ENCODE measurements around the gene PON1.

The PON1 gene

DNA sequence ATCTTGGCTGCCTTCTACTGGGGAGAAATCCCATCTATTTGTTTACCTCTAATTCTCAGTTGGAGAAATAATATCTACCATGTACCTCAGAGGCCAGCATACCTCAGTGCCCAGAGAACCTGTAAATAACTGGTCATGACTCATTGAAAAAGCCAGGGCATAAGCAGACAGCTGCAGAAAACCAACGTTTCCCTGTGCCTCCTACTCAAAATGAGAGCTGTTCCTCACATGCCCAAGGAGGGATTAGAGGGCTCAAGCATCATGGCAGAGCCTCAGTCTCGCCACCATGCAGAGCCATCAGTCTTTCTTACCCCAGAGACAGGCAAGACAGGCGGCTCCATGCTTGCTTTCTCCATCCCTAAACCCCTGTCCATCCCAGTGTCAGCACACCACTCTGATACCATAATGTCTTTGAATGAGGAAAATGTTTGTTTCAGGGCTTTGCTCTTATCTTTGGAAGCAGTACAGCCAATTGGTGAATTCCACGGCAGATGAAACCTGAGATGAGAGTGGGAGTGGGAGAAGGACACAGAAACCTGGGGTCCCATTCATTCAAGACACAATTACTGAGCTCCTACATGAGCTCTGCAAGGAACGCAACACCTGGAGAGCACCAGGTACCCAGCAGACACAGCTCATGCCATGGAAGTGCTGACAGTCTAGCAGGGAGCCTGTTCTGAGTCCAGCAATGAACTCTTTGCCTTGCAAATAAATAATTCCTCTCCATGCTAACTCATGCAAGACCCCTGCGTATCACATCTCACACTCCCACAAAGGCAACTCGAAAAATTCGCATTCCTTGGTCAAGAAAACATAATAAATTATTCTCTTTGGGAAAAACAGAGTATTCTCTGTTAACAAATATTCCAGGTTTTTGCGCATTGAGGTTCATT lies 21.1 kb downstream of the PON1 start:
- Mint-ChIP-seq H3K27ac (no peak overlapping the region), H3K36me3 (ENCODE audit: low read depth) (no peaks in the 10 kb centered on the region), H3K4me1 (ENCODE audit: low read depth) (no peaks in the 10 kb centered on the region), H3K27me3 (no peaks in the 10 kb centered on the region), H3K4me3 (no peak overlapping the region), H3K9me3 (no peaks in the 10 kb centered on the region)
- intact Hi-C loops (cut with micrococcal nuclease) = no loop called here

DNA sequence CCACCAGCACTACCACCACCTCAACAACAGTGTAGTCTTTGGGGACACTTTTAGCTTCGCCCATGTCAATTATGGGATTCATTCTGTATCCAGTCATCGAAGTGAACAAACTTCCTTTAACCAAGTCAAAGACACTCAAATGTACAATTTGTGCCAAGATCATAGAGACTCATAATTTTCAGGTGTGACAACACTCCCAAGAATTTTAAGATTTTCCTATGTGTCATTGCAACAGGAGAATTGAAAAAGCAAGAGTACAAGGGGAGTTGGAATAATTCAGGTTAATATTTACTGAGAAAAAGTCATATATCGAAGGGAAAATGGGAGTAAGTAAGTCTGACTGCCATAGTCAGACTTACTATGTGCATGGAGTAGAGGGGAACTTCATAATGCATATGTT lies 26.2 kb downstream of the PON1 start:
- H3K27me3 Mint-ChIP-seq = no peaks in the 10 kb centered on the region
- H3K36me3 Mint-ChIP-seq (ENCODE audit: low read depth) = no peaks in the 10 kb centered on the region
- intact Hi-C loops (cut with micrococcal nuclease) = no loop called here
- H3K27ac Mint-ChIP-seq = no peak overlapping the region
- no peak overlapping the region for H3K4me3 Mint-ChIP-seq
- H3K9me3 Mint-ChIP-seq = no peaks in the 10 kb centered on the region
- H3K4me1 Mint-ChIP-seq (ENCODE audit: low read depth) = no peaks in the 10 kb centered on the region

DNA sequence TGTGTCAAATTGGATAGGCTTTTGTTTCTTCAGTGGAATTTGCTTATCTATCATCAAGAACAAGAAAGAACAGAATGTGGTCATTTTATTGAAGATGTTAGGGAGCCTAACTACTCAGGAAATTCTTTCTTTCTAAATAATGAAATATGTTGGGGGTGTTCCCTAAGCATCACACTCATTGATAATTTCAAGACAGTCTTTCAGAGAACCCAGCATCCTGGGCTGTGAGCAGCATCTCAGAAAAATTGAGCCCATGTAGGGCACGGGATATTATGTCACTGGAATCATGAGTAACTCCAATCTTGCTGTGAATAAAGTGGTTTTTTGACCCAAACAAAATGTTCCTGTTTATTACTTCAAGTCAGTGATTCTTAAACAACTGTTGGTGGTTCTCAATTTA lies 27.3 kb downstream of the PON1 start:
- Mint-ChIP-seq H3K27ac (no peak overlapping the region), H3K4me3 (no peak overlapping the region), H3K36me3 (ENCODE audit: low read depth) (no peaks in the 10 kb centered on the region), H3K27me3 (no peaks in the 10 kb centered on the region), H3K9me3 (no peaks in the 10 kb centered on the region), H3K4me1 (ENCODE audit: low read depth) (no peaks in the 10 kb centered on the region)
- intact Hi-C loops (cut with micrococcal nuclease) = no loop called here

DNA sequence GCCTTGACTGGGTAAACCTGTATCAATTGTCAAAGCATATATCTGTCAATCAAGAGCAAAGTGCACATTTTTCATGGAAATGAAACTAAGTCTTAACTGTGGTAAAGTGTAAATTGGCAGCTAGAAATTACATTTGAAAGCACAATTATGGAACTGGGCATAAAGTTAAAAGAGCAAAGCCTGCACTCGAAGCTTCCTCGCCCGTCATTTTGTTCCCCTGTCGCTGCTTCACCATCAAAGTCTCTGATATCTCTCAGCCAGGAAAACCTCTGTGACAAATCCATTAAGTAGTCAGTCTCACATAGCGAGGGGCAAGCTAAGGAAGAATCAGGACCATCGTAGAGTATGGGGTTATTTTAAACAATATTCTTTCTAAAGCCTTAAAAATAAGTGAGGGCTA lies 27.9 kb downstream of the PON1 start:
- no peak overlapping the region for H3K4me3 Mint-ChIP-seq
- no peaks in the 10 kb centered on the region for H3K4me1 Mint-ChIP-seq (ENCODE audit: low read depth)
- no peaks in the 10 kb centered on the region for H3K9me3 Mint-ChIP-seq
- intact Hi-C loops (cut with micrococcal nuclease) = no loop called here
- no peaks in the 10 kb centered on the region for H3K27me3 Mint-ChIP-seq
- no peaks in the 10 kb centered on the region for H3K36me3 Mint-ChIP-seq (ENCODE audit: low read depth)
- no peak overlapping the region for H3K27ac Mint-ChIP-seq

DNA sequence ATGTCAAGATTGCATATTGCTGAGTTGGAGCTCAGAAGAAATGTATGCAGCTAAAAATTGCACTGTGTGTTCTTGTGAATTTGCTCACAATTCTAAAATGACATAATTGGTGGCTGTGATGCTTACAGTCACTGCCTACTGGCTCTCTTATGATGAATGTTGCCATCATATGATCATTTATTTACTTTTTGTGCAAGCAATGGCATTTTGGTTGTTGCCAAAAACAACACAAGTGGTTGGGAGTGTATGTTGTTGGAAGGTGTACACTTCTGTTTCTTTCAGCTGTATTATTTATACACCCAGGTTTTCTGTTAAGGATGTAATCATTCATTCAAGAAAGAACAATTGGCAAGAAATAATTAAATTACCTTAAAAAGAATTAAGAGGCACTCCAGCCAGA lies 28.9 kb downstream of the PON1 start:
- no peaks in the 10 kb centered on the region for H3K36me3 Mint-ChIP-seq (ENCODE audit: low read depth)
- intact Hi-C loops (cut with micrococcal nuclease) = no loop called here
- H3K4me1 Mint-ChIP-seq (ENCODE audit: low read depth) = no peaks in the 10 kb centered on the region
- H3K27me3 Mint-ChIP-seq = no peaks in the 10 kb centered on the region
- no peak overlapping the region for H3K27ac Mint-ChIP-seq
- no peaks in the 10 kb centered on the region for H3K9me3 Mint-ChIP-seq
- no peak overlapping the region for H3K4me3 Mint-ChIP-seq

DNA sequence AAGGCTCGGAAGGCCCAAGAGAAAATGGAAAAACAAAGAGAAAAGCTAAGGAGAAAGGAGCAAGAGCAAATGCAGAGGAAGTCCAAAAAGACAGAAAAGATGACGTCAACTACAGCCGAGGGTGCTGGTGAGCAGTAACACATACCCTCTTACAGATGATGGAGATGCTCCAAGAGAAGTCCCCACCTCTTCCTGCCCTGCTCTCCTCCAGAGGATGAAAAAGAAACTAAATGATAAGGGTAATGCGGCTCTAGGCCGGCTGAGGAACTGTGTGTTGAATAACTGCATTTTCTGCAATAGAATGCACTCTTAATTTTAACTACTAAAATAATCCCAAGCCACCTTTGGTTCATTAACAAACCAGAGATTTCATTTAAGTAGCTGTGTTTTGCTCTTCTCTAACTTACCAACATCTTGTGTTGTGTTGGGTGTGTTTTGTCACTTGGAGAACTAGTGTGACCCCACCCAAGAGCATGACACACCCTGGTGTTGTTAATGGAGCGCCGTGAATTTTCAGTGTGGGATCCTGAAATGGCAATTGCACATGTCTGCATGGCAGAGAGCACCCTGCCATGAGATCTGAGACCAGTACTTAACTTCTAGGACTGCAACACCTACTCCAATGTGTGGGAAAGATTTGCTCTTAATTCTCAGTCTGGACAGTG lies 34.0 kb downstream of the PON1 start:
- H3K27ac Mint-ChIP-seq = no peak overlapping the region
- no peaks in the 10 kb centered on the region for H3K36me3 Mint-ChIP-seq (ENCODE audit: low read depth)
- no peaks in the 10 kb centered on the region for H3K9me3 Mint-ChIP-seq
- intact Hi-C loops (cut with micrococcal nuclease) = no loop called here
- no peaks in the 10 kb centered on the region for H3K4me1 Mint-ChIP-seq (ENCODE audit: low read depth)
- H3K27me3 Mint-ChIP-seq = no peaks in the 10 kb centered on the region
- H3K4me3 Mint-ChIP-seq = no peak overlapping the region

DNA sequence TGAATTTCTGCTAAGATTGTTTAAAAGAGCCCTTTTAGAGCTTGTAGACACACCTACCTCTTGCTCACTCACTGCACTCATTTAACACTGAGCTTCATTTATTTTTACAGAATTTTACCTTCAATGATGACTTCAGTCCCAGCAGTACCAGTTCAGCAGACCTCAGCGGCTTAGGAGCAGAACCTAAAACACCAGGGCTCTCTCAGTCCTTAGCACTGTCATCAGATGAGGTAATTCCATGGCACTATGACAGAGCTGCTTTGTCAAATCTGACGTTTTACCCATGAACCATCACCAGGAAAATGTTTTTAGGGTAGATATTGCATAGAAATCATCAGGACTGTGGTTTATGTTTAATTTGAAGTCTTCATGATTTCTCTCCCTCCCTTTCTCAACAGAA lies 38.2 kb downstream of the PON1 start:
- Mint-ChIP-seq H3K9me3 (no peaks in the 10 kb centered on the region), H3K36me3 (ENCODE audit: low read depth) (no peaks in the 10 kb centered on the region), H3K27me3 (no peaks in the 10 kb centered on the region), H3K4me1 (ENCODE audit: low read depth) (no peaks in the 10 kb centered on the region), H3K4me3 (no peak overlapping the region), H3K27ac (no peak overlapping the region)
- intact Hi-C loops (cut with micrococcal nuclease) = no loop called here

DNA sequence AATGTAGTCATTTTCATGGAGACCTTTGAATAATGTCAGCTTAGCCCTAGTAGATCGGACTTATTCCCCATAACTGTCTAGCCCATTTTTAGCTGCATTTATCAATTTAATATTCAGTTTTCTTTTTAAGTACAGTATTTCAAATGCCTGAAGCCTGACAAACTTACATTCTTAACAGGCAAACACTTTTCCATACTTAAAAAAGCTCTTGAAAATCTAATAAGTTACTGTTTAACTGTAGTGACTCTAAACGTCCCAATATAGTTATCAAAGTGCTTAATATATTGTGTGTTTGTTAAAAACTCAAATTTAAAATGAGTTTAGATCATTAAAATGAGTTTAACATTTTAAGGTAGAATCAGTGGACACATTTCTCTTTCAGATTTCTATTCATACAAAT lies 44.9 kb downstream of the PON1 start:
- no peaks in the 10 kb centered on the region for H3K36me3 Mint-ChIP-seq (ENCODE audit: low read depth)
- intact Hi-C loops (cut with micrococcal nuclease) = no loop called here
- H3K4me3 Mint-ChIP-seq = no peak overlapping the region
- no peaks in the 10 kb centered on the region for H3K9me3 Mint-ChIP-seq
- no peaks in the 10 kb centered on the region for H3K27me3 Mint-ChIP-seq
- H3K4me1 Mint-ChIP-seq (ENCODE audit: low read depth) = no peaks in the 10 kb centered on the region
- H3K27ac Mint-ChIP-seq = no peak overlapping the region

DNA sequence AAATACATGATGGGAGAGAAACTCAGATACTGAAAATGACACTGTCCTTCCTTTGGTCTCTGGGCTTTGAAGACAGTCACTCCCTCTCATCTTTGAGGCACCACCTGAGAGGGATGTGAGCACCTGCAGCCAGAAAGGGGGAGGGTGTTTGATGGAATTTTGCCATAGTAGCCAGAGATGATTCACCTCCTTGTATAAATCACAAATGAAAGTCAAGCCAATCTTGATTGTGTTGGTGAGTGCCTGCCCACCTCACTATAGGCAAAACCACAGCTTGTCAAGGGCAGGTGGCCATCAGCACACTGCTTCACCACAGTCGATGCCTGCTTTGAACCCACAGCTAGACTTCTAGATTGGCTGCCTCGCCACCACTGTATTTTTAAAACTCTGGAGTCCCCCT lies 48.2 kb downstream of the PON1 start:
- Mint-ChIP-seq H3K9me3 (no peaks in the 10 kb centered on the region), H3K4me3 (no peak overlapping the region), H3K36me3 (ENCODE audit: low read depth) (no peaks in the 10 kb centered on the region), H3K27me3 (no peaks in the 10 kb centered on the region), H3K27ac (no peak overlapping the region), H3K4me1 (ENCODE audit: low read depth) (no peaks in the 10 kb centered on the region)
- intact Hi-C loops (cut with micrococcal nuclease) = no loop called here

DNA sequence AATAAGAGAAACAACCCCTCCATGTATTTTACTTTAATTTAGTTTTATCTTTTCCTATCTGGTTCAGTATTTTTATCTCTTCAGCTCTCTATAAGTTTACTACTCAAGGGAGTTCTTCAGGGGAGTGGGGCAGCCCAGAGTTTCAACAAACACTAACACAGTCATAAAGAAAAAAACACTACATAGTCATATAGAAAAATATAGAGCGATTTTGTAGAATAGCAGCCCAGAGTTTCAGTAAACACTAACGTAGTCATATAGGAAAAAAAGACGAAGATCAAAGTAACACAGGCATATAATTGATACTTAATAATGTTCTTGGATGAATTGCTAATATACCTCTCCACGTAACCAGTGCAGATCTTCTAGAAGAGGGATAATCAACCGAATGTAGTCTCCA lies 54.7 kb downstream of the PON1 start:
- no peaks in the 10 kb centered on the region for H3K27me3 Mint-ChIP-seq
- no peak overlapping the region for H3K27ac Mint-ChIP-seq
- H3K4me1 Mint-ChIP-seq (ENCODE audit: low read depth) = no peaks in the 10 kb centered on the region
- no peak overlapping the region for H3K4me3 Mint-ChIP-seq
- intact Hi-C loops (cut with micrococcal nuclease) = no loop called here
- no peaks in the 10 kb centered on the region for H3K36me3 Mint-ChIP-seq (ENCODE audit: low read depth)
- no peaks in the 10 kb centered on the region for H3K9me3 Mint-ChIP-seq

DNA sequence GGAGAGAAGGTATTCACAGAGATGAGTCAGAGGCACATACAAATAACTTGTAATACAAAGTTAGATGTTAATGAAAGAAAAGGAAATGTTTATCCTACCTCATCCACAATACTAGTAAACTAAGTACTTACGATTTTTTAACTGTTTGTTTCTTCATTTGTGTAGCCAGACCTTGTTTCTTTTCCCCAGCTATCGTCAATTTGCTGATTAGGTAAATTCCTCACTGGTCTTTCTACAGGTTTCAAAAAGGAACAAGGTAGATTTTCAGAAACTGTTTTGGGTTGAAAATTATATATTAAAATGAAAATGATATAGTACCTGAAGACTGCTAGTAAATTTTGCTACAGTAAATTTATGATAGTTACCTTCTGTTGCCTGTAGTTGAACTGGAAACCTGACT lies 56.6 kb downstream of the PON1 start:
- Mint-ChIP-seq H3K4me3 (no peak overlapping the region), H3K27me3 (no peaks in the 10 kb centered on the region), H3K36me3 (ENCODE audit: low read depth) (no peaks in the 10 kb centered on the region), H3K9me3 (no peaks in the 10 kb centered on the region), H3K4me1 (ENCODE audit: low read depth) (no peaks in the 10 kb centered on the region), H3K27ac (no peak overlapping the region)
- intact Hi-C loops (cut with micrococcal nuclease) = no loop called here

DNA sequence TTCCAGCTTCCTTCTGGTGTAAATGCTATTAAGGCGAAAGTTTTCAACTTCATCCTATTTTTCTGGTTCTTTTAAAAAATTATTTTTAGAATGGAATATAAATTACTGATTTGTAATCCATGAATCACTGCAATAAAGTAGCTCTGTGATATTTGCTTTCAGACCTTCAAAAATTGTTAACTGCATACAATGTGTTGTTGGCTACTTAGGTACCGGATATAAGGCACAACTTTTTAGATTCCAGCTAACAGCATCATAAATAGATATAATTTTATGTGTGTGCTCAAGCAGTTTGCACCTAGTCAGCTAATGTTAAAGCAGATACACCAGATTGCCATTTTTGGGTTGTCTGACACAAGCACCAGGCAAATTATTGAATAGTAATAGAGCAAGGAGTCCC lies 58.7 kb downstream of the PON1 start:
- H3K4me1 Mint-ChIP-seq (ENCODE audit: low read depth) = no peaks in the 10 kb centered on the region
- intact Hi-C loops (cut with micrococcal nuclease) = no loop called here
- H3K9me3 Mint-ChIP-seq = no peaks in the 10 kb centered on the region
- H3K27ac Mint-ChIP-seq = no peak overlapping the region
- H3K27me3 Mint-ChIP-seq = no peaks in the 10 kb centered on the region
- no peaks in the 10 kb centered on the region for H3K36me3 Mint-ChIP-seq (ENCODE audit: low read depth)
- H3K4me3 Mint-ChIP-seq = no peak overlapping the region

DNA sequence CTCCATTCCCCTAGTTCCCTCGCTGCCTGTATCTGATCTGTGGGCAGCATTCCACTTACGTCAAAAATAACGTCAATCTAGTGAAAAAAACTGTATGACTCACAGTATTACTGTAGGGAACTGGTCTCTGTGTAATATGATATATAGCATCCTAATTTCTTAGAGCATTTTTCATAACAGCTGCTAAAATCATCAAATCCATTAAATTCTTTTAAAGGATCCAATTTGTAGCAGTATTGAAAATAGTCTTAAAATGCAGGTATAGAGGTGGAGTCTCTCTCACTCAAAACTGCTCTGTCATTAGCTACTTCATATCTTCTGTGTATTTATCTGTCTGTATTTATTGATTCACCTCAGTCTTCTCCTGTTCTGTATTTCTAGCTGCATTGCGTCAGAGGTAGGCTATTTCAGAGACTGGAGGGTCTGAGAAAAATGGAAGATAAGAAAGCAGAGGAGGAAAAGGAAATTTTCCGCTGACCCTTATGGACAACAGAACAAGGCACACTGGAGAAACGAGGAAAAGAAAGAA lies 59.9 kb downstream of the PON1 start:
- no peaks in the 10 kb centered on the region for H3K4me1 Mint-ChIP-seq (ENCODE audit: low read depth)
- no peak overlapping the region for H3K4me3 Mint-ChIP-seq
- no peaks in the 10 kb centered on the region for H3K27me3 Mint-ChIP-seq
- intact Hi-C loops (cut with micrococcal nuclease) = no loop called here
- no peak overlapping the region for H3K27ac Mint-ChIP-seq
- H3K9me3 Mint-ChIP-seq = no peaks in the 10 kb centered on the region
- no peaks in the 10 kb centered on the region for H3K36me3 Mint-ChIP-seq (ENCODE audit: low read depth)

DNA sequence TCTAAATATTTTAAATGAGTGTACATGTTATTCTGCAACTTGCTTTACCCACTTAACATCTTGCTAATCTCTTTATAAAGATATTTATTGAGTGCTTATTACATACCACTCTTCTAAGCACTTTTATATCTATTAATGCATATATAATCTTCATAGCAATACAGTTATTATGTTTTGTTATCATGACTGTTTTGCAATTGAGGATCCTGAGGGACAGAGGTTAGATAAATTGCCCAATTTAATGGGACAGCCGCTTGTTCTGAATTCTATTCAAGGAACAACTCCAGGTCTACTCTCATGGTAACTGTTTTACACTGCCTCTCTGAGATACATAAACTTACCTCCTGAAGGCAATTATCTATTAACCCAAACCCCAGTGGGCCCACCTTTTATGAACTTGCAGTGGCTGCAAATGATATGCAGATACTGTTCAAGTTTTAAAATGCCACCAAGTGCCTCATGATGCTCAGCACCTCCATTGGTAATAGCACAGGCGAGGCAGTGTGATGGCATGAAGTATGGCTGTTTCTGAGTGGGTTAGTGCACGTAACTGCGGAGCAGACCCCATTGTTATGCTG lies 60.5 kb downstream of the PON1 start:
- no peak overlapping the region for H3K27ac Mint-ChIP-seq
- H3K9me3 Mint-ChIP-seq = no peaks in the 10 kb centered on the region
- no peak overlapping the region for H3K4me3 Mint-ChIP-seq
- H3K36me3 Mint-ChIP-seq (ENCODE audit: low read depth) = no peaks in the 10 kb centered on the region
- no peaks in the 10 kb centered on the region for H3K4me1 Mint-ChIP-seq (ENCODE audit: low read depth)
- no peaks in the 10 kb centered on the region for H3K27me3 Mint-ChIP-seq
- intact Hi-C loops (cut with micrococcal nuclease) = no loop called here
